ENCODE measurements around the gene DNAH9. TPM values are rescaled to one million over a fixed set of nuclear protein-coding genes. Genes with fewer than 3 reads are reported as not detected.

DNAH9 gene
- total RNA-seq, 1 donor from 2014 or later, result 0.41 TPM

DNA sequence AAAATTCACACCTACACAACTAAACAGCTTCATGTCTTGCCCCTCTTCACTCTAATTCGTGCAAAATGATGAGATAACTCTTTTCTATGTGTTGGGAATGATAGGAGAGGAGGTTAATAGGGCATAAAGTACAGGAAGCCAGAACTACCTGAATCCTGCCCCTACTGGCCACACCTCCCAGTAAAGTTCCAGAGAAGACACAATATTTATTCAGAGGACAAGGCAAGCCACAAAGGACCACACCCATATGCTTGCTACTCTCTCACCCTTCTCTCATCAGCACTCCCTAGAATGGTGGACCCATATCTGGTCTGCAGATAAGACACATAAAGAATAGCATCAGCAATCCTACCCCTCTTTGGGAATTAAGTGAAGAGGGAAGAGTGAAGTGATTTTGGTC is 324.4 kb downstream of the DNAH9 start:
- intact Hi-C loops (cut with DNase I), result no loop called here
- no peaks in the 10 kb centered on the region for H3K27me3 ChIP-seq
- H3K9me3 ChIP-seq, result no peaks in the 10 kb centered on the region
- H3K4me3 ChIP-seq, result no peak overlapping the region
- no peaks in the 10 kb centered on the region for H3K4me1 ChIP-seq
- no peaks in the 10 kb centered on the region for H3K36me3 ChIP-seq
- TF ChIP-seq, protein P1, sequence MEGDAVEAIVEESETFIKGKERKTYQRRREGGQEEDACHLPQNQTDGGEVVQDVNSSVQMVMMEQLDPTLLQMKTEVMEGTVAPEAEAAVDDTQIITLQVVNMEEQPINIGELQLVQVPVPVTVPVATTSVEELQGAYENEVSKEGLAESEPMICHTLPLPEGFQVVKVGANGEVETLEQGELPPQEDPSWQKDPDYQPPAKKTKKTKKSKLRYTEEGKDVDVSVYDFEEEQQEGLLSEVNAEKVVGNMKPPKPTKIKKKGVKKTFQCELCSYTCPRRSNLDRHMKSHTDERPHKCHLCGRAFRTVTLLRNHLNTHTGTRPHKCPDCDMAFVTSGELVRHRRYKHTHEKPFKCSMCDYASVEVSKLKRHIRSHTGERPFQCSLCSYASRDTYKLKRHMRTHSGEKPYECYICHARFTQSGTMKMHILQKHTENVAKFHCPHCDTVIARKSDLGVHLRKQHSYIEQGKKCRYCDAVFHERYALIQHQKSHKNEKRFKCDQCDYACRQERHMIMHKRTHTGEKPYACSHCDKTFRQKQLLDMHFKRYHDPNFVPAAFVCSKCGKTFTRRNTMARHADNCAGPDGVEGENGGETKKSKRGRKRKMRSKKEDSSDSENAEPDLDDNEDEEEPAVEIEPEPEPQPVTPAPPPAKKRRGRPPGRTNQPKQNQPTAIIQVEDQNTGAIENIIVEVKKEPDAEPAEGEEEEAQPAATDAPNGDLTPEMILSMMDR (IDR thresholded peaks at IDR 0.05), result no peak
- ATAC-seq (no peak), DNase-seq (no peak)
- no peak overlapping the region for H3K27ac ChIP-seq

GRCh38 chr17:11924076-11924475 is 325.8 kb downstream of the DNAH9 start:
- TF ChIP-seq, protein P1 (IDR thresholded peaks at IDR 0.05), result no peak
- Histone ChIP-seq H3K4me1 (no peaks in the 10 kb centered on the region), H3K27ac (no peak overlapping the region), H3K4me3 (no peak overlapping the region), H3K27me3 (no peaks in the 10 kb centered on the region), H3K36me3 (no peaks in the 10 kb centered on the region), H3K9me3 (no peaks in the 10 kb centered on the region)
- intact Hi-C loops (cut with DNase I), result no loop called here
- ATAC-seq (no peak), DNase-seq (no peak)

DNA sequence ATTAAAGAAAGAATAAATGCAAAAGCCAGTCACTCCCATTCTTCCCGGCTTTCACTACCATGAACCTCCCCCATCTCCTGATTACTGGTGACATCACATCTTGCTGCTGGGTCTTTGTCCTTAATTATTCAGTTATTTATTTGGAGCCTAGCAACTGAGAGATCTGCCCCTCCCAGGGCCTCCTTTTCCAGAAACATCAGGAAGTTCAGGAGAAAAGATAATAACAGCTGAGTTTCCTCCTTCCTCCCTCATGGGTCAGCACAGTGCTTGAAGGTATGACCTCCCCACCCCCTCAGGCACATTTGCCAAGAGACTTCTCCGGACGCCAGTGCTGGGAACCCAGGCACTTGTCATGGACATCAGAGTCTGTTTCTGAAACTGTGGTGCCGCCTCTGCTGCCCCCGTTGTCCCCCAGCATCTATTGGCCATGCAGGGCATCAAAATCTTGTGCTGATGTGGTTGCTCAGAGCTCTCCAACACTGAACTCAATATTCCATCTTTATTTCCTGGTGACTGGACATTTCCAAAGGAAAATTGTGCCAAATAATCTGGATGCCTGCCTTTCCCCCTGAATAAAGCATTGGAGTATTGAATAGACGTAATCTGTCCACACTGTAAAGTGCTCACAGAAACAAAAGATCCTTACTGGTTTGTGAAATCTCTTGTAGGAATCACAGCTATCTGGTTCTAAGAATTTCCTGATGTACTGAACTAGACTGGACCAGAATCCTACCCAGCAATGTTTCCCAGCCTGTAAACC is 327.2 kb downstream of the DNAH9 start:
- no peaks in the 10 kb centered on the region for H3K9me3 ChIP-seq
- no peaks in the 10 kb centered on the region for H3K36me3 ChIP-seq
- H3K4me1 ChIP-seq, result no peaks in the 10 kb centered on the region
- no peaks in the 10 kb centered on the region for H3K27me3 ChIP-seq
- ATAC-seq, result no peak
- intact Hi-C loops (cut with DNase I), result no loop called here
- TF ChIP-seq, protein P1 (IDR thresholded peaks at IDR 0.05), result no peak
- no peak overlapping the region for H3K27ac ChIP-seq
- H3K4me3 ChIP-seq, result no peak overlapping the region
- DNase-seq, result no peak

- ATAC-seq (no peak), DNase-seq (no peak)
- Histone ChIP-seq H3K36me3 (no peaks in the 10 kb centered on the region), H3K4me3 (no peak overlapping the region), H3K27me3 (no peaks in the 10 kb centered on the region), H3K9me3 (no peaks in the 10 kb centered on the region), H3K4me1 (no peaks in the 10 kb centered on the region), H3K27ac (no peak overlapping the region)
- intact Hi-C loops (cut with DNase I), result no loop called here
- TF ChIP-seq, protein P1 (IDR thresholded peaks at IDR 0.05), result no peak
Measured at GRCh38 chr17:11928436-11928835, 330.2 kb downstream of the DNAH9 start.

GRCh38 chr17:11932337-11932898 is 334.1 kb downstream of the DNAH9 start:
- ATAC-seq (no peak), DNase-seq (no peak)
- intact Hi-C loops (cut with DNase I), result no loop called here
- no peaks in the 10 kb centered on the region for H3K4me1 ChIP-seq
- H3K27me3 ChIP-seq, result no peaks in the 10 kb centered on the region
- H3K36me3 ChIP-seq, result no peaks in the 10 kb centered on the region
- H3K4me3 ChIP-seq, result no peak overlapping the region
- TF ChIP-seq, protein P1 (IDR thresholded peaks at IDR 0.05), result no peak
- H3K9me3 ChIP-seq, result no peaks in the 10 kb centered on the region
- H3K27ac ChIP-seq, result no peak overlapping the region
